ENCODE measurements around the gene ERBB4. TPM values are rescaled to one million over a fixed set of nuclear protein-coding genes. Genes with fewer than 3 reads are reported as not detected.

The ERBB4 gene
- total RNA-seq, 1 experiment from 2014 or later: 0.15 TPM

- TF ChIP-seq TCF7L2 (IDR thresholded peaks at IDR 0.05; ENCODE audit: low read depth, low read length) (no peak), SIN3A (IDR thresholded peaks at IDR 0.05; ENCODE audit: borderline replicate concordance, insufficient read depth, low read depth, low read length) (no peak), POLR2AphosphoS5 (IDR thresholded peaks at IDR 0.05; ENCODE audit: low read depth, low read length) (no peak)
- TF ChIP-seq, protein P1, sequence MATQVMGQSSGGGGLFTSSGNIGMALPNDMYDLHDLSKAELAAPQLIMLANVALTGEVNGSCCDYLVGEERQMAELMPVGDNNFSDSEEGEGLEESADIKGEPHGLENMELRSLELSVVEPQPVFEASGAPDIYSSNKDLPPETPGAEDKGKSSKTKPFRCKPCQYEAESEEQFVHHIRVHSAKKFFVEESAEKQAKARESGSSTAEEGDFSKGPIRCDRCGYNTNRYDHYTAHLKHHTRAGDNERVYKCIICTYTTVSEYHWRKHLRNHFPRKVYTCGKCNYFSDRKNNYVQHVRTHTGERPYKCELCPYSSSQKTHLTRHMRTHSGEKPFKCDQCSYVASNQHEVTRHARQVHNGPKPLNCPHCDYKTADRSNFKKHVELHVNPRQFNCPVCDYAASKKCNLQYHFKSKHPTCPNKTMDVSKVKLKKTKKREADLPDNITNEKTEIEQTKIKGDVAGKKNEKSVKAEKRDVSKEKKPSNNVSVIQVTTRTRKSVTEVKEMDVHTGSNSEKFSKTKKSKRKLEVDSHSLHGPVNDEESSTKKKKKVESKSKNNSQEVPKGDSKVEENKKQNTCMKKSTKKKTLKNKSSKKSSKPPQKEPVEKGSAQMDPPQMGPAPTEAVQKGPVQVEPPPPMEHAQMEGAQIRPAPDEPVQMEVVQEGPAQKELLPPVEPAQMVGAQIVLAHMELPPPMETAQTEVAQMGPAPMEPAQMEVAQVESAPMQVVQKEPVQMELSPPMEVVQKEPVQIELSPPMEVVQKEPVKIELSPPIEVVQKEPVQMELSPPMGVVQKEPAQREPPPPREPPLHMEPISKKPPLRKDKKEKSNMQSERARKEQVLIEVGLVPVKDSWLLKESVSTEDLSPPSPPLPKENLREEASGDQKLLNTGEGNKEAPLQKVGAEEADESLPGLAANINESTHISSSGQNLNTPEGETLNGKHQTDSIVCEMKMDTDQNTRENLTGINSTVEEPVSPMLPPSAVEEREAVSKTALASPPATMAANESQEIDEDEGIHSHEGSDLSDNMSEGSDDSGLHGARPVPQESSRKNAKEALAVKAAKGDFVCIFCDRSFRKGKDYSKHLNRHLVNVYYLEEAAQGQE (IDR thresholded peaks at IDR 0.05; ENCODE audit: insufficient read depth in 1 of 2, low read depth in 2 of 2, low read length in 1 of 2): no peak
- TF ChIP-seq, protein P2, sequence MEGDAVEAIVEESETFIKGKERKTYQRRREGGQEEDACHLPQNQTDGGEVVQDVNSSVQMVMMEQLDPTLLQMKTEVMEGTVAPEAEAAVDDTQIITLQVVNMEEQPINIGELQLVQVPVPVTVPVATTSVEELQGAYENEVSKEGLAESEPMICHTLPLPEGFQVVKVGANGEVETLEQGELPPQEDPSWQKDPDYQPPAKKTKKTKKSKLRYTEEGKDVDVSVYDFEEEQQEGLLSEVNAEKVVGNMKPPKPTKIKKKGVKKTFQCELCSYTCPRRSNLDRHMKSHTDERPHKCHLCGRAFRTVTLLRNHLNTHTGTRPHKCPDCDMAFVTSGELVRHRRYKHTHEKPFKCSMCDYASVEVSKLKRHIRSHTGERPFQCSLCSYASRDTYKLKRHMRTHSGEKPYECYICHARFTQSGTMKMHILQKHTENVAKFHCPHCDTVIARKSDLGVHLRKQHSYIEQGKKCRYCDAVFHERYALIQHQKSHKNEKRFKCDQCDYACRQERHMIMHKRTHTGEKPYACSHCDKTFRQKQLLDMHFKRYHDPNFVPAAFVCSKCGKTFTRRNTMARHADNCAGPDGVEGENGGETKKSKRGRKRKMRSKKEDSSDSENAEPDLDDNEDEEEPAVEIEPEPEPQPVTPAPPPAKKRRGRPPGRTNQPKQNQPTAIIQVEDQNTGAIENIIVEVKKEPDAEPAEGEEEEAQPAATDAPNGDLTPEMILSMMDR (IDR thresholded peaks at IDR 0.05): no peak
- in situ Hi-C loops (cut with HindIII; ENCODE audit: low pct_unique_long_range_greater_than_20kb, low sequenced_read_pairs) (no loop called here), intact Hi-C loops (cut with micrococcal nuclease; ENCODE audit: unreplicated experiment) (no loop called here)
- H3K4me3 ChIP-seq (ENCODE audit: low read depth in 2 of 2, low read length in 2 of 2): no peak overlapping the region
- CTCF ChIA-PET: no interaction called here
- no peaks in the 10 kb centered on the region for H3K36me3 ChIP-seq (ENCODE audit: control insufficient read depth, insufficient read depth, low read length)
- DNase-seq (ENCODE audit: low read depth, low spot score) (no peak), ATAC-seq (no peak)
- no peaks in the 10 kb centered on the region for H3K9me3 ChIP-seq (ENCODE audit: control insufficient read depth, insufficient read depth, low read depth, low read length)
- BruUV-seq (replicated peaks): no TSS peak
- no peaks in the 10 kb centered on the region for H3K27me3 ChIP-seq (ENCODE audit: control insufficient read depth, insufficient read depth, low read length)
- H3K4me1 ChIP-seq (ENCODE audit: control insufficient read depth, insufficient read depth, low read length): no peaks in the 10 kb centered on the region
- H3K27ac ChIP-seq (ENCODE audit: low read length): no peak overlapping the region
- POLR2A ChIA-PET: no interaction called here
Observed at GRCh38 chr2:211468217-211468616, 1070.4 kb downstream of the ERBB4 start.

DNA sequence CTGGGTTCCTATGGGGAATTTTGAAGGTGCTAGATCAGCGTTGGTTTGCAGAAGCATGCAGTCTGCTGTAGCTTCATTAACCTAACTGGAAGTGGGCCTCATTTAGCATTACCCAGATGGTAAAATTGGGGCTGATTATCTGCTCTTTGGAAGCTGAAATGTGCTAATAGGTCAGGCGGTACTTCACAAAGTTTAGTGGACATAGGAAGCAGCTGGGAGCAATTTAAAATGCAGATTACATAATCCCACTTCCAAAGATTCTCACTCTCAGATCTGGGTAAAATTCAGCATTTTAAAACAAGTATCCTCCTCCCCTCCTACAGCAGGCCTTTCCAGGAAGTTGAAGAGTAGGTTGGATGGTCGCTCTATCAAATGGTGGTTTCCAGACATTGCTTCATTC lies 1075.2 kb downstream of the ERBB4 start:
- no TSS peak for BruUV-seq (replicated peaks)
- H3K27me3 ChIP-seq (ENCODE audit: control insufficient read depth, insufficient read depth, low read length): no peaks in the 10 kb centered on the region
- ChIA-PET POLR2A (no interaction called here), CTCF (no interaction called here)
- TF ChIP-seq, protein P2 (IDR thresholded peaks at IDR 0.05): no peak
- no peak for TF ChIP-seq POLR2AphosphoS5 (IDR thresholded peaks at IDR 0.05; ENCODE audit: low read depth, low read length)
- no peak for TF ChIP-seq TCF7L2 (IDR thresholded peaks at IDR 0.05; ENCODE audit: low read depth, low read length)
- no peak for TF ChIP-seq SIN3A (IDR thresholded peaks at IDR 0.05; ENCODE audit: borderline replicate concordance, insufficient read depth, low read depth, low read length)
- TF ChIP-seq, protein P1 (IDR thresholded peaks at IDR 0.05; ENCODE audit: insufficient read depth in 1 of 2, low read depth in 2 of 2, low read length in 1 of 2): no peak
- H3K9me3 ChIP-seq (ENCODE audit: control insufficient read depth, insufficient read depth, low read depth, low read length): no peaks in the 10 kb centered on the region
- H3K4me1 ChIP-seq (ENCODE audit: control insufficient read depth, insufficient read depth, low read length): no peaks in the 10 kb centered on the region
- in situ Hi-C loops (cut with HindIII; ENCODE audit: low pct_unique_long_range_greater_than_20kb, low sequenced_read_pairs): no loop called here
- no peaks in the 10 kb centered on the region for H3K36me3 ChIP-seq (ENCODE audit: control insufficient read depth, insufficient read depth, low read length)
- ATAC-seq: no peak
- H3K4me3 ChIP-seq (ENCODE audit: low read depth in 2 of 2, low read length in 2 of 2): no peak overlapping the region
- no peak overlapping the region for H3K27ac ChIP-seq (ENCODE audit: low read length)
- DNase-seq (ENCODE audit: low read depth, low spot score): no peak
- intact Hi-C loops (cut with micrococcal nuclease; ENCODE audit: unreplicated experiment): no loop called here
